H1 (cell line): ENCODE measurements around the gene LEFTY2. TPM values are rescaled to one million over a fixed set of nuclear protein-coding genes. Genes with fewer than 3 reads are reported as not detected.

Experiments
- ATF3 ChIP-seq: IDR thresholded peaks from 2 replicates; pipeline ENCODE4 v1.6.1; 2011; ENCODE audit warnings: low read depth, mild to moderate bottlenecking, low read length; ENCODE audit not compliant: insufficient read depth
- BACH1 ChIP-seq: IDR thresholded peaks from 2 replicates; pipeline ENCODE4 v1.6.1; 2012; ENCODE audit warnings: low read length, improper control_type of control experiment
- CHD7 ChIP-seq: fragments of 300-600 bp; sonication (generic); IDR thresholded peaks from 2 replicates; pipeline ENCODE4 v1.7.1; 2012; ENCODE audit warnings: low read length, moderate library complexity, mild to moderate bottlenecking, inconsistent platforms; ENCODE audit not compliant: insufficient replicate concordance
- EP300 ChIP-seq, 2 experiments: IDR thresholded peaks; 1 replicate in 1 of 2; 2 replicates in 1 of 2; pipeline ENCODE4 v1.6.1; 2011 to 2012; ENCODE audit warnings: low read depth in 2 of 2, low read length in 2 of 2, mild to moderate bottlenecking in 2 of 2, borderline replicate concordance in 1 of 2, inconsistent platforms in 1 of 2, moderate library complexity in 1 of 2
- PHF8 ChIP-seq: fragments of 200-600 bp; sonication (generic); conservative IDR thresholded peaks from 2 replicates; pipeline ENCODE4 v1.7.1; 2012; ENCODE audit warnings: low read depth, mild to moderate bottlenecking, inconsistent platforms, low read length, moderate library complexity
- SRF ChIP-seq: IDR thresholded peaks from 2 replicates; pipeline ENCODE4 v1.6.1; 2011; ENCODE audit warnings: mild to moderate bottlenecking, low read depth, low read length, moderate library complexity
- polyA plus RNA-seq, 7 experiments: library from polyadenylated mRNA; depleted of rRNA in 3 of 7; stranded (reverse) in 5 of 7; unstranded in 2 of 7; fragments of >200 nt in 5 of 7; fragments of 200-250 nt in 2 of 7; gene quantifications; 1 replicate in 5 of 7; 2 replicates in 1 of 7; 4 replicates in 1 of 7; pipeline versions ENCODE4 v1.2.1 to v1.2.3, GENCODE V29; 2011 to 2013; ENCODE audit warnings: missing spikeins in 2 of 7, mixed read lengths in 2 of 7
- total RNA-seq: library from RNA; stranded (reverse); fragmentation: NEBNext Ultra II Directional; extraction: Animal tissue kit (Norgen Biotek cat#: 25700); gene quantifications from 2 replicates; pipeline ENCODE4 v1.2.1, GENCODE V29; 2021

The LEFTY2 gene
- total and polyA plus RNA-seq, 2 of the 8 experiments (the other 6 are each of a cell fraction or from before 2014, with no cell fraction given), result 2.6 to 4.3 TPM

GRCh38 chr1:225918280-225918679 lies 22.7 kb downstream of the LEFTY2 start (continued):
- TF ChIP-seq CHD7 (no peak), BACH1 (no peak), ATF3 (no peak), SRF (no peak), EP300 (IDR thresholded peaks at IDR 0.05; ENCODE audit: borderline replicate concordance in 1 of 2, low read depth in 2 of 2, low read length in 2 of 2) (no peak), PHF8 (no peak)
